Stomach (tissue), 4 donors: ENCODE results near the gene TPSAB1.

Experiments
- POLR2A ChIP-seq, 4 donors: fragments of 450-650 bp; IDR thresholded peaks; one replicate each; pipeline ENCODE4 v1.6.1; 2016; ENCODE audit warnings: antibody characterized with exemption in 4 of 4, control low read depth in 2 of 4, mild to moderate bottlenecking in 1 of 4, moderate library complexity in 1 of 4
- TF ChIP-seq, protein P1 (sequence below), 7 experiments: fragments of 450-650 bp in 4 of 7; fragments of 200-600 bp in 3 of 7; sonication (generic) in 3 of 7; IDR thresholded peaks; one replicate each; pipeline ENCODE4 v1.5.1; 2016 to 2019; ENCODE audit warnings: antibody characterized with exemption in 7 of 7, control low read depth in 2 of 7, mild to moderate bottlenecking in 1 of 7

DNA sequence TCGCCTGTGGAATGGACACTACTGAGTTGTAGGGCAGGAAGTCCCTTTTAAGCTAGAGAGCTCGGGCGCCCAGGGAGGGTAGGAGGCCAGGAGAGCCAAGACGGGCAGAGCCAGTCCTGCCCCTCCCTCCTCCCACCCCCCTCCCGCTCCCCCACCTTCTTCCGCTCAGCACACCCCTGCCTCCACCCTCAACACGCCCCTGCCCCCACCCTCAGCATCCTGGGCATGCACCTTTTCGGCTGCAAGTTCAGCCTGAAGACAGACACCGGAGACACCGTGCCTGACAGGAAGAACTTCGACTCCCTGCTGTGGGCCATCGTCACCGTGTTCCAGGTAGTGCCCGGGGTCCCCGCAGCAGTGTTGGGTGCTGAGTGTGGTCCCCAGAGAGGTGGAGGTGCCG is 33.7 kb upstream of the TPSAB1 start:
- TF ChIP-seq, protein P1, sequence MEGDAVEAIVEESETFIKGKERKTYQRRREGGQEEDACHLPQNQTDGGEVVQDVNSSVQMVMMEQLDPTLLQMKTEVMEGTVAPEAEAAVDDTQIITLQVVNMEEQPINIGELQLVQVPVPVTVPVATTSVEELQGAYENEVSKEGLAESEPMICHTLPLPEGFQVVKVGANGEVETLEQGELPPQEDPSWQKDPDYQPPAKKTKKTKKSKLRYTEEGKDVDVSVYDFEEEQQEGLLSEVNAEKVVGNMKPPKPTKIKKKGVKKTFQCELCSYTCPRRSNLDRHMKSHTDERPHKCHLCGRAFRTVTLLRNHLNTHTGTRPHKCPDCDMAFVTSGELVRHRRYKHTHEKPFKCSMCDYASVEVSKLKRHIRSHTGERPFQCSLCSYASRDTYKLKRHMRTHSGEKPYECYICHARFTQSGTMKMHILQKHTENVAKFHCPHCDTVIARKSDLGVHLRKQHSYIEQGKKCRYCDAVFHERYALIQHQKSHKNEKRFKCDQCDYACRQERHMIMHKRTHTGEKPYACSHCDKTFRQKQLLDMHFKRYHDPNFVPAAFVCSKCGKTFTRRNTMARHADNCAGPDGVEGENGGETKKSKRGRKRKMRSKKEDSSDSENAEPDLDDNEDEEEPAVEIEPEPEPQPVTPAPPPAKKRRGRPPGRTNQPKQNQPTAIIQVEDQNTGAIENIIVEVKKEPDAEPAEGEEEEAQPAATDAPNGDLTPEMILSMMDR (IDR thresholded peaks at IDR 0.05): no peak
- TF ChIP-seq POLR2A (IDR thresholded peaks at IDR 0.05): no peak
